WTC11 (cell line): Measurements from ENCODE around the gene ITIH5. TPM values are rescaled to one million over a fixed set of nuclear protein-coding genes. Genes with fewer than 3 reads are reported as not detected.

Experiments used
- ATAC-seq: fragments of 200-7000 bp; cut with Tn5 transposase; 2 replicates; pipeline ENCODE4 v1.10.0; 2021; ENCODE audit warnings: mild to moderate bottlenecking, moderate library complexity
- CTCF ChIA-PET: fragments of 300-600 bp; sonication (Branson Sonifier 250); formaldehyde crosslinking; loops from one replicate; lab custom pipeline; 2021; ENCODE audit warnings: antibody characterized with exemption; lab: Charles Lee
- POLR2A ChIA-PET: fragments of 350-600 bp; sonication (Branson Sonifier 250); formaldehyde crosslinking; loops from one replicate; lab custom pipeline; 2021; ENCODE audit warnings: antibody characterized with exemption; lab: Charles Lee
- DNase-seq: peaks from one replicate; pipeline ENCODE4 v3.0.0; 2021; ENCODE audit warnings: low spot score
- H3K27ac Mint-ChIP-seq: 2 replicates; pipeline ENCODE4 v1.8.0; 2021; ENCODE audit warnings: mixed read lengths
- H3K27me3 Mint-ChIP-seq: 2 replicates; pipeline ENCODE4 v1.8.0; 2021; ENCODE audit warnings: low read depth, mild to moderate bottlenecking, moderate library complexity, mixed read lengths
- H3K36me3 Mint-ChIP-seq: 2 replicates; pipeline ENCODE4 v1.8.0; 2021; ENCODE audit warnings: mixed read lengths
- H3K4me1 Mint-ChIP-seq: 2 replicates; pipeline ENCODE4 v1.8.0; 2022; ENCODE audit warnings: mixed read lengths
- H3K4me3 Mint-ChIP-seq: 2 replicates; pipeline ENCODE4 v1.8.0; 2021; ENCODE audit warnings: mild to moderate bottlenecking, moderate library complexity, mixed read lengths
- H3K9me3 Mint-ChIP-seq: 2 replicates; pipeline ENCODE4 v1.8.0; 2021; ENCODE audit warnings: mixed read lengths
- CBFB ChIP-seq: sonication (generic); formaldehyde crosslinking; IDR thresholded peaks from 2 replicates; pipeline ENCODE4 v1.8.1; 2022; ENCODE audit warnings: mild to moderate bottlenecking, low read depth, missing genetic modification reagents
- ELF4 ChIP-seq: sonication (generic); formaldehyde crosslinking; IDR thresholded peaks from 2 replicates; pipeline ENCODE4 v1.8.1; 2022; ENCODE audit warnings: low read depth, mild to moderate bottlenecking, moderate library complexity, missing genetic modification reagents
- ERG ChIP-seq: fragments of 250-450 bp; sonication (Bioruptor Pico); IDR thresholded peaks from 2 replicates; pipeline ENCODE4 v1.8.0; 2021; ENCODE audit warnings: mild to moderate bottlenecking
- ESRRA ChIP-seq: sonication (generic); formaldehyde crosslinking; IDR thresholded peaks from 2 replicates; pipeline ENCODE4 v1.8.1; 2022; ENCODE audit warnings: mild to moderate bottlenecking, missing genetic modification reagents, borderline replicate concordance
- FOXJ3 ChIP-seq: sonication (generic); formaldehyde crosslinking; IDR thresholded peaks from 2 replicates; pipeline ENCODE4 v1.9.0; 2021; ENCODE audit warnings: missing genetic modification reagents, mild to moderate bottlenecking, borderline replicate concordance
- GABPB1 ChIP-seq: sonication (generic); formaldehyde crosslinking; IDR thresholded peaks from 2 replicates; pipeline ENCODE4 v1.8.1; 2023; ENCODE audit warnings: mild to moderate bottlenecking, missing genetic modification reagents
- IRF1 ChIP-seq: sonication (generic); formaldehyde crosslinking; IDR thresholded peaks from 2 replicates; pipeline ENCODE4 v1.8.0; 2023; ENCODE audit warnings: missing genetic modification reagents
- JAZF1 ChIP-seq: fragments of 250-450 bp; sonication (Bioruptor Pico); IDR thresholded peaks from 2 replicates; pipeline ENCODE4 v1.9.0; 2021; ENCODE audit warnings: moderate library complexity, mild to moderate bottlenecking, inconsistent platforms
- PRRX2 ChIP-seq: fragments of 250-450 bp; sonication (Bioruptor Pico); IDR thresholded peaks from 2 replicates; pipeline ENCODE4 v1.8.0; 2021; ENCODE audit warnings: mild to moderate bottlenecking
- TCF7 ChIP-seq: sonication (generic); formaldehyde crosslinking; IDR thresholded peaks from 2 replicates; pipeline ENCODE4 v1.8.0; 2022; ENCODE audit warnings: mild to moderate bottlenecking, low read depth, missing genetic modification reagents, moderate library complexity
- TEAD4 ChIP-seq: sonication (generic); formaldehyde crosslinking; IDR thresholded peaks from 2 replicates; pipeline ENCODE4 v1.8.0; 2022; ENCODE audit warnings: mild to moderate bottlenecking, missing genetic modification reagents
- ZBTB21 ChIP-seq: sonication (generic); formaldehyde crosslinking; IDR thresholded peaks from 2 replicates; pipeline ENCODE4 v1.8.1; 2023; ENCODE audit warnings: mild to moderate bottlenecking, missing genetic modification reagents, borderline replicate concordance
- ZMAT4 ChIP-seq: fragments of 250-450 bp; sonication (Bioruptor Pico); IDR thresholded peaks from 2 replicates; pipeline ENCODE4 v1.9.0; 2021; ENCODE audit warnings: mild to moderate bottlenecking
- ZNF396 ChIP-seq: fragments of 250-450 bp; sonication (Bioruptor Pico); IDR thresholded peaks from 2 replicates; pipeline ENCODE4 v1.8.0; 2021; ENCODE audit warnings: mild to moderate bottlenecking, moderate library complexity, borderline replicate concordance
- total RNA-seq: library from RNA; stranded (reverse); gene quantifications from 3 replicates; pipeline ENCODE4 v1.2.3, GENCODE V29; 2021
- TF ChIP-seq, protein P1 (sequence below): sonication (generic); formaldehyde crosslinking; IDR thresholded peaks from 2 replicates; pipeline ENCODE4 v1.8.0; 2022; ENCODE audit warnings: mild to moderate bottlenecking, missing genetic modification reagents
- TF ChIP-seq, protein P2 (sequence below): sonication (generic); formaldehyde crosslinking; IDR thresholded peaks from 2 replicates; pipeline ENCODE4 v1.8.1; 2022; ENCODE audit warnings: low read depth, mild to moderate bottlenecking, moderate library complexity, missing genetic modification reagents, borderline replicate concordance

ITIH5 gene
- total RNA-seq, 1 experiment from 2014 or later = 3.1 TPM

GRCh38 chr10:7622969-7623368 lies 43.8 kb downstream of the ITIH5 start (continued):
- no peak for TF ChIP-seq ZMAT4 (CRISPR knock-in tag)
- TF ChIP-seq ZBTB21 = no peak

DNA sequence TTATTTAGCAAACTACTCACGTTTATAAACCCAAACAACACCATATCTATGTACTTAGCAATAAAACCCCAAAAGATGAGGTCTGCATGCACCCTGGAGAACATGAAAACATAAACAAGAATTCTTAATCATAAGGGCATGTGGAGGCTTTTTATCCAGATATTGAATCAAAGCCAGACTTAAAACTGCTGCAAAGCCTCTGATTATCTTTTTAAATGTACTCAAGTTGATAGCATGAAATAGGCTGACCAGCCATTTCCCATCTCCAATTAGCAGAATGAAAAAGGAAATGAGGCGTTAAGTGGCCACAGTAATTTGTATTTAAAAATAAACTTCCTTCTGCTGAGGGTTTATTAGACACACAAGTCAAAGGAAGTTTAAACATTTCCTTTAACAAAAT lies 48.3 kb downstream of the ITIH5 start:
- DNase-seq = no peak
- TF ChIP-seq JAZF1 (CRISPR knock-in tag) (no peak), ERG (no peak), ESRRA (CRISPR knock-in tag) (no peak), GABPB1 (no peak), FOXJ3 (CRISPR knock-in tag) (no peak), IRF1 (CRISPR knock-in tag) (no peak), ZBTB21 (no peak)
- TF ChIP-seq, protein P1, sequence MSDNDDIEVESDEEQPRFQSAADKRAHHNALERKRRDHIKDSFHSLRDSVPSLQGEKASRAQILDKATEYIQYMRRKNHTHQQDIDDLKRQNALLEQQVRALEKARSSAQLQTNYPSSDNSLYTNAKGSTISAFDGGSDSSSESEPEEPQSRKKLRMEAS (CRISPR knock-in tag) = no peak
- ChIA-PET CTCF (interaction anchor here (0.6 kb wide), 1 partner anchor 497 kb away, joined by 3 read pairs; no protein-coding TSS in a partner anchor), POLR2A (no interaction called here)
- H3K4me3 Mint-ChIP-seq = no peak overlapping the region
- no peak for ATAC-seq
- H3K4me1 Mint-ChIP-seq = peaks cover 6% of the 10 kb centered on the region
- no peaks in the 10 kb centered on the region for H3K36me3 Mint-ChIP-seq
- no peaks in the 10 kb centered on the region for H3K27me3 Mint-ChIP-seq
- H3K9me3 Mint-ChIP-seq = no peaks in the 10 kb centered on the region
- no peak overlapping the region for H3K27ac Mint-ChIP-seq

GRCh38 chr10:7611909-7612308 lies 54.9 kb downstream of the ITIH5 start:
- ChIA-PET CTCF (no interaction called here), POLR2A (no interaction called here)
- ATAC-seq (no peak), DNase-seq (no peak)
- Mint-ChIP-seq H3K4me1 (peaks cover 4% of the 10 kb centered on the region), H3K36me3 (no peaks in the 10 kb centered on the region), H3K27ac (no peak overlapping the region), H3K27me3 (no peaks in the 10 kb centered on the region), H3K4me3 (no peak overlapping the region), H3K9me3 (no peaks in the 10 kb centered on the region)
- TF ChIP-seq ZNF396 (CRISPR knock-in tag) = no peak
- TF ChIP-seq PRRX2 (CRISPR knock-in tag) = no peak
- TF ChIP-seq TEAD4 = no peak
- TF ChIP-seq ELF4 = no peak
- no peak for TF ChIP-seq TCF7 (CRISPR knock-in tag)
- no peak for TF ChIP-seq CBFB
- TF ChIP-seq GABPB1 = no peak

- Mint-ChIP-seq H3K27me3 (no peaks in the 10 kb centered on the region), H3K27ac (no peak overlapping the region), H3K9me3 (no peaks in the 10 kb centered on the region), H3K4me3 (no peak overlapping the region), H3K4me1 (peaks cover 5% of the 10 kb centered on the region), H3K36me3 (no peaks in the 10 kb centered on the region)
- ATAC-seq = no peak
- TF ChIP-seq, protein P1 (CRISPR knock-in tag) = peak; percentile 59; the same call in 1 of the 2 replicates
- TF ChIP-seq, protein P2, sequence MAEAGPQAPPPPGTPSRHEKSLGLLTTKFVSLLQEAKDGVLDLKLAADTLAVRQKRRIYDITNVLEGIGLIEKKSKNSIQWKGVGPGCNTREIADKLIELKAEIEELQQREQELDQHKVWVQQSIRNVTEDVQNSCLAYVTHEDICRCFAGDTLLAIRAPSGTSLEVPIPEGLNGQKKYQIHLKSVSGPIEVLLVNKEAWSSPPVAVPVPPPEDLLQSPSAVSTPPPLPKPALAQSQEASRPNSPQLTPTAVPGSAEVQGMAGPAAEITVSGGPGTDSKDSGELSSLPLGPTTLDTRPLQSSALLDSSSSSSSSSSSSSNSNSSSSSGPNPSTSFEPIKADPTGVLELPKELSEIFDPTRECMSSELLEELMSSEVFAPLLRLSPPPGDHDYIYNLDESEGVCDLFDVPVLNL (CRISPR knock-in tag) = no peak
- ChIA-PET POLR2A (no interaction called here), CTCF (interaction anchor here (0.5 to 1.1 kb wide), 2 partner anchors 42 to 76 kb away, joined by 3 to 4 read pairs; no protein-coding TSS in a partner anchor)
- DNase-seq = no peak
Observed at GRCh38 chr10:7610651-7611389, 55.9 kb downstream of the ITIH5 start.
